Trophoblast cell (in vitro differentiated cells and primary cell): ENCODE data around the gene R3HCC1L.

Source experiments
- DNase-seq, 2 donors: peaks; one replicate each; pipeline ENCODE4 v3.0.0-alpha.2; 2016
- H2AFZ ChIP-seq: 2 replicates; pipeline ENCODE4 v1.6.1; 2013; ENCODE audit warnings: low read length, moderate library complexity, mild to moderate bottlenecking; ENCODE audit not compliant: insufficient read depth, poor library complexity
- H2AK5ac ChIP-seq: 2 replicates; pipeline ENCODE4 v1.6.1; 2013; ENCODE audit warnings: mild to moderate bottlenecking, low read length
- H2BK120ac ChIP-seq: 2 replicates; pipeline ENCODE4 v1.6.1; 2013; ENCODE audit warnings: low read length, mild to moderate bottlenecking, moderate library complexity; ENCODE audit not compliant: insufficient read depth, poor library complexity
- H2BK12ac ChIP-seq: 2 replicates; pipeline ENCODE4 v1.6.1; 2013; ENCODE audit warnings: mild to moderate bottlenecking, low read length, moderate library complexity
- H2BK5ac ChIP-seq: 2 replicates; pipeline ENCODE4 v1.6.1; 2013; ENCODE audit warnings: low read length, low read depth, moderate library complexity, mild to moderate bottlenecking; ENCODE audit not compliant: poor library complexity
- H3K14ac ChIP-seq: 2 replicates; pipeline ENCODE4 v1.6.1; 2013; ENCODE audit warnings: mild to moderate bottlenecking, low read length
- H3K18ac ChIP-seq: 2 replicates; pipeline ENCODE4 v1.6.1; 2013; ENCODE audit warnings: mild to moderate bottlenecking, low read length
- H3K23ac ChIP-seq: 2 replicates; pipeline ENCODE4 v1.6.1; 2013; ENCODE audit warnings: low read length
- H3K27ac ChIP-seq: 2 replicates; pipeline ENCODE4 v1.5.1; 2013; ENCODE audit warnings: low read depth, mild to moderate bottlenecking, inconsistent platforms, low read length, moderate library complexity
- H3K27me3 ChIP-seq: 2 replicates; pipeline ENCODE4 v1.6.1; 2013; ENCODE audit warnings: inconsistent platforms, mild to moderate bottlenecking, low read length, moderate library complexity; ENCODE audit not compliant: insufficient read depth
- H3K36me3 ChIP-seq, 2 experiments: 1 replicate in 1 of 2; 2 replicates in 1 of 2; pipeline ENCODE4 v1.6.1; 2013; ENCODE audit warnings: low read length in 2 of 2, mild to moderate bottlenecking in 2 of 2, moderate library complexity in 1 of 2; ENCODE audit not compliant: insufficient read depth in 2 of 2, control insufficient read depth in 1 of 2
- H3K4ac ChIP-seq: 2 replicates; pipeline ENCODE4 v1.6.1; 2013; ENCODE audit warnings: low read depth, mild to moderate bottlenecking, low read length, moderate library complexity
- H3K4me1 ChIP-seq, 2 experiments: 1 replicate in 1 of 2; 2 replicates in 1 of 2; pipeline ENCODE4 v1.6.1; 2013; ENCODE audit warnings: low read length in 2 of 2, mild to moderate bottlenecking in 2 of 2, moderate library complexity in 1 of 2; ENCODE audit not compliant: insufficient read depth in 2 of 2, control insufficient read depth in 1 of 2
- H3K4me2 ChIP-seq: 2 replicates; pipeline ENCODE4 v1.6.1; 2013; ENCODE audit warnings: inconsistent platforms, mild to moderate bottlenecking, low read length, moderate library complexity
- H3K4me3 ChIP-seq: 2 replicates; pipeline ENCODE4 v1.5.1; 2013; ENCODE audit warnings: mild to moderate bottlenecking, low read depth, low read length, inconsistent platforms
- H3K79me1 ChIP-seq: one replicate; pipeline ENCODE4 v1.6.1; 2013; ENCODE audit warnings: low read length
- H3K79me2 ChIP-seq: 2 replicates; pipeline ENCODE4 v1.6.1; 2013; ENCODE audit warnings: low read length, mild to moderate bottlenecking; ENCODE audit not compliant: control insufficient read depth, insufficient read depth, poor library complexity
- H3K9ac ChIP-seq: 2 replicates; pipeline ENCODE4 v1.6.1; 2013; ENCODE audit warnings: mild to moderate bottlenecking, low read length
- H3K9me3 ChIP-seq: 2 replicates; pipeline ENCODE4 v1.6.1; 2013; ENCODE audit warnings: low read depth, mild to moderate bottlenecking, control low read depth, inconsistent platforms, low read length; ENCODE audit not compliant: insufficient read depth
- H4K12ac ChIP-seq: 2 replicates; pipeline ENCODE4 v1.6.1; 2013; ENCODE audit warnings: low read depth, mild to moderate bottlenecking, low read length, moderate library complexity
- H4K8ac ChIP-seq: 2 replicates; pipeline ENCODE4 v1.6.1; 2013; ENCODE audit warnings: low read depth, mild to moderate bottlenecking, low read length, moderate library complexity
- H4K91ac ChIP-seq: one replicate; pipeline ENCODE4 v1.6.1; 2013; ENCODE audit warnings: low read depth, mild to moderate bottlenecking, low read length, moderate library complexity
- WGBS: extraction: QIAGEN DNeasy Blood & Tissue Kit; methylation state at CpG from one replicate; pipeline ENCODE4 v1.1.7; 2013; ENCODE audit warnings: missing lambda C conversion rate; ENCODE audit not compliant: insufficient read length, insufficient coverage; ENCODE audit errors: extremely low coverage; 5-methylcytosine and 5-hydroxymethylcytosine counted together

R3HCC1L gene

GRCh38 chr10:98104125-98104524 lies 30.3 kb upstream of the R3HCC1L start:
- Histone ChIP-seq H3K27me3 (no peaks in the 10 kb centered on the region), H2AFZ (no peak overlapping the region), H3K36me3 (no peaks in the 10 kb centered on the region), H3K4me1 (no peaks in the 10 kb centered on the region), H2BK5ac (no peak overlapping the region), H2BK12ac (no peak overlapping the region), H4K91ac (no peak overlapping the region), H3K9ac (no peak overlapping the region), H2BK120ac (no peak overlapping the region), H3K4me2 (no peak overlapping the region), H3K23ac (no peak overlapping the region), H3K4me3 (no peak overlapping the region), H3K9me3 (peaks cover 1% of the 10 kb centered on the region), H3K14ac (no peak overlapping the region), H2AK5ac (no peak overlapping the region), H3K18ac (no peak overlapping the region), H4K8ac (no peak overlapping the region), H4K12ac (no peak overlapping the region), H3K79me2 (no peaks in the 10 kb centered on the region), H3K4ac (no peak overlapping the region), H3K27ac (no peak overlapping the region), H3K79me1 (no peaks in the 10 kb centered on the region)
- no peak for DNase-seq
- 100% methylated on average over 1 of the region's 3 CpGs for WGBS

- Histone ChIP-seq H3K36me3 (no peaks in the 10 kb centered on the region), H3K9me3 (peaks cover 3% of the 10 kb centered on the region), H2AFZ (no peak overlapping the region), H3K4me2 (no peak overlapping the region), H3K4ac (no peak overlapping the region), H2BK12ac (no peak overlapping the region), H4K91ac (no peak overlapping the region), H3K4me3 (no peak overlapping the region), H3K4me1 (no peaks in the 10 kb centered on the region), H4K8ac (no peak overlapping the region), H3K27me3 (no peaks in the 10 kb centered on the region), H3K14ac (no peak overlapping the region), H3K79me2 (no peaks in the 10 kb centered on the region), H3K9ac (no peak overlapping the region), H4K12ac (no peak overlapping the region), H3K18ac (no peak overlapping the region), H3K23ac (no peak overlapping the region), H3K27ac (no peak overlapping the region), H2BK120ac (no peak overlapping the region), H2AK5ac (no peak overlapping the region), H2BK5ac (no peak overlapping the region), H3K79me1 (no peaks in the 10 kb centered on the region)
- no CpG with 5 or more reads among the region's 1 CpG for WGBS
- peak; percentile 47 to 76 for DNase-seq
Measured at GRCh38 chr10:98106531-98106930, 27.9 kb upstream of the R3HCC1L start.

GRCh38 chr10:98107644-98108430 lies 26.6 kb upstream of the R3HCC1L start:
- no peak overlapping the region for H3K23ac ChIP-seq
- H3K14ac ChIP-seq, result no peak overlapping the region
- no peak overlapping the region for H3K4ac ChIP-seq
- H3K27ac ChIP-seq, result no peak overlapping the region
- H3K9me3 ChIP-seq, result peaks cover 3% of the 10 kb centered on the region
- DNase-seq, result no peak
- no peak overlapping the region for H4K8ac ChIP-seq
- no peak overlapping the region for H3K4me3 ChIP-seq
- H2BK12ac ChIP-seq, result no peak overlapping the region
- H3K4me1 ChIP-seq, result no peaks in the 10 kb centered on the region
- H3K18ac ChIP-seq, result no peak overlapping the region
- H3K79me2 ChIP-seq, result no peaks in the 10 kb centered on the region
- H3K9ac ChIP-seq, result no peak overlapping the region
- H3K27me3 ChIP-seq, result no peaks in the 10 kb centered on the region
- no peak overlapping the region for H4K12ac ChIP-seq
- H2BK5ac ChIP-seq, result no peak overlapping the region
- H2AFZ ChIP-seq, result no peak overlapping the region
- no CpG with 5 or more reads among the region's 10 CpGs for WGBS
- H2BK120ac ChIP-seq, result no peak overlapping the region
- H3K79me1 ChIP-seq, result no peaks in the 10 kb centered on the region
- H4K91ac ChIP-seq, result no peak overlapping the region
- H3K4me2 ChIP-seq, result no peak overlapping the region
- no peaks in the 10 kb centered on the region for H3K36me3 ChIP-seq
- no peak overlapping the region for H2AK5ac ChIP-seq

- no peak overlapping the region for H2BK120ac ChIP-seq
- no peak overlapping the region for H3K4me2 ChIP-seq
- WGBS, result no CpG with 5 or more reads among the region's 1 CpG
Measured at GRCh38 chr10:98110356-98110755, 24.1 kb upstream of the R3HCC1L start.

More at GRCh38 chr10:98110356-98110755, 24.1 kb upstream of the R3HCC1L start:
- no peaks in the 10 kb centered on the region for H3K4me1 ChIP-seq
- H3K18ac ChIP-seq, result no peak overlapping the region
- no peak overlapping the region for H2BK5ac ChIP-seq
- no peak overlapping the region for H3K27ac ChIP-seq
- H3K36me3 ChIP-seq, result no peaks in the 10 kb centered on the region
- no peak overlapping the region for H4K12ac ChIP-seq
- no peak overlapping the region for H3K9ac ChIP-seq
- peaks cover 3% of the 10 kb centered on the region for H3K9me3 ChIP-seq
- H3K4ac ChIP-seq, result no peak overlapping the region
- H3K79me2 ChIP-seq, result no peaks in the 10 kb centered on the region
- H4K8ac ChIP-seq, result no peak overlapping the region
- no peak overlapping the region for H2BK12ac ChIP-seq
- H3K14ac ChIP-seq, result no peak overlapping the region
- H3K4me3 ChIP-seq, result no peak overlapping the region
- no peaks in the 10 kb centered on the region for H3K79me1 ChIP-seq
- H2AFZ ChIP-seq, result no peak overlapping the region
- H2AK5ac ChIP-seq, result no peak overlapping the region
- DNase-seq, result no peak
- no peaks in the 10 kb centered on the region for H3K27me3 ChIP-seq
- H3K23ac ChIP-seq, result no peak overlapping the region
- H4K91ac ChIP-seq, result no peak overlapping the region
